Hematopoietic multipotent progenitor cell treated with erythropoietin and hydrocortisone succinate and interleukin-3 and kit ligand, for 4 days (in vitro differentiated cells): Measurements from ENCODE around the gene CFAP77.
"Not testable (repeated sequence)": the region's sequence is repeated elsewhere in the genome, so short reads cannot be mapped to it uniquely, and the experiment has no call there.

Source experiments
- DNase-seq: peaks from one replicate; pipeline ENCODE4 v3.0.0-alpha.2; 2015

CFAP77 gene

DNA sequence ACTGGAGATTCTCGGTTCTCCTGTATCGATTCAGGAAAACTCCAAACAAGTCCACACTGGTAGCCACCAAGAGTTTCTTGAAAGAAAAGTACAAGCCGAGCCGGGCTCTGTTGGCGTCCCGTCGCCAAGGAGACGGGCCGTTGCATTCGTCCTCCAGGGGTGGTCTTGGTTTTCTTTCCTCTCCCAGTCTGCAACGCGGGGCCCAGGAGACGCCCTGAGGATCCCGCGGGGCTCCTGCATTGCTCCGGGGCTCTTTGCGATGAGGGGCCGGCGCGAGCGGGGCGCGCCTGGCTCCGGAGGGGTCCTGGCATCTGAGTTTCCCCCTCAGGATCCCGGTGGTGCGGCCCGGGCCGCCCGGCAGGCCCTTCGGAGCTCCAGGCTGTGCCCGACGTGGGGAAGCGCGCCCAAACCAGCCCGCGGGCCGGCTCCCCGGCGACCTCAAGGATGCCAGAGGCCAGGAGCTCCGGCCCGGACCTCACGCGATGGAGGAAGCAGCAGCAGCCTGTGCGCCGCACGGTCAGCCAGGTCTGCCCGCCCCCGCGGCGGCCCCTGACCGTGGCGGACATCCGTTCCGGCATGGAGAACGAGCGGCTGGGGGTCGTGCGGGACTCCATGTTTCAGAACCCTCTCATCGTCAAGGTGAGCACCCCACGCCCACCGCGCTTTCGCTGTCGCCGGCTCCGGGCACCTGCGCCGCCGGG lies at the start of gene CFAP77:
Gene CFAP77, plus strand, starts transcription at position 384 of the 701 bp plus-strand sequence. Its CDS starts 61 bp downstream, at position 445.
- peak; percentile 68 for DNase-seq

DNA sequence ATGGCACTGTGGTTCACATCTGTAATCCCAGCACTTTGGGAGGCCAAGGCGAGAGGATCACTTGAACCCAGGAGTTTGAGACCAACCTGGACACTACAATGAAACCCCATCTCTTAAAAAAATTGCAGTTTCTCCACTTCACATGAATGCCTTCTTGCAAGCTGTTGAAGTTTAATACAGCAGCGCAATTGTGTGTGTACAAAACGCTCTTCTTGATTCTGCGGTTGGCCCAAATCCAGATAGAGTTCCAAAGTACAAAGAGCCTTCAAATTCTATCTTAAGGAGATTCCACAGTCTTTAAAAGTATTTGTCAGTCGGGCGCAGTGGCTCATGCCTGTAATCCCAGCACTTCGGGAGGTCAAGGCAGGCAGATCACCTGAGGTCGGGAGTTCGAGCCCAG lies 45.9 kb upstream of the CFAP77 start:
- DNase-seq, result no peak

DNA sequence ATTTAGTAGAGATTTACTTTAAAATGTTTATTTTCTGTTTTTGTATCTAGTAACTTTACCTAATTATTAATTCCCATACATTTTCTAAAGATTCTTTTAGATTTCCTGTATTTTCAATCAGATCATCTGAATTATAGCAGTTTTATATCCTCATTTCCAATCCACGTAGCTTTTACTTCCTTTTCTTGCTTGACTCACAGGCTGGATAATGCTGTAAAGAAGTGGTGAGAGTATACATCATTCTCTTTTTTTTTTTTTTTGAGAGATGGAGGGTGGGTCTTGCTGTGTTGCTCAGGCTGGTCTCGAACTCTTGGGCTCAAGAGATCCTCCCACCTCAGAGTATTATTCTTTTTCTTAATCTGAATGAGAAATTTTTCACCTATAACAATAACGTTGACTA lies 44.0 kb upstream of the CFAP77 start:
- no peak for DNase-seq

DNA sequence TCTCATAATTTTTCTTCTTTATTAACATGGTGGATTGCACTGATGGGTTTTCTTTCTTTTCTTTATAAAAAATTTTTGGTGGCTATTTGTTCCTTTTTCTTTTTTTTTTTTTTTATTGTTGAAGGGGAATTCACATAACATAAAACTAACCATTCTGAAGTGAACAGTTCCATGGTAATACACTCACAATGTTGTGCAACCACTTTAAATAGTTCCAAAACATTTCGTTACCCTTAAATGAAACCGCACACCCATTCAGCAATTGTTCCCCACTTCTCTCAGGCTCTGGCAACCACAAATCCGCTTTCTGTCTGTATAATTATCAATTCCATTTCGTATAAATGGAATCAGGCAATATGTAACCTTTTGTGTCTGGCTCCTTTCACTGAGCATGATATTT lies 43.5 kb upstream of the CFAP77 start:
- no peak for DNase-seq

DNA sequence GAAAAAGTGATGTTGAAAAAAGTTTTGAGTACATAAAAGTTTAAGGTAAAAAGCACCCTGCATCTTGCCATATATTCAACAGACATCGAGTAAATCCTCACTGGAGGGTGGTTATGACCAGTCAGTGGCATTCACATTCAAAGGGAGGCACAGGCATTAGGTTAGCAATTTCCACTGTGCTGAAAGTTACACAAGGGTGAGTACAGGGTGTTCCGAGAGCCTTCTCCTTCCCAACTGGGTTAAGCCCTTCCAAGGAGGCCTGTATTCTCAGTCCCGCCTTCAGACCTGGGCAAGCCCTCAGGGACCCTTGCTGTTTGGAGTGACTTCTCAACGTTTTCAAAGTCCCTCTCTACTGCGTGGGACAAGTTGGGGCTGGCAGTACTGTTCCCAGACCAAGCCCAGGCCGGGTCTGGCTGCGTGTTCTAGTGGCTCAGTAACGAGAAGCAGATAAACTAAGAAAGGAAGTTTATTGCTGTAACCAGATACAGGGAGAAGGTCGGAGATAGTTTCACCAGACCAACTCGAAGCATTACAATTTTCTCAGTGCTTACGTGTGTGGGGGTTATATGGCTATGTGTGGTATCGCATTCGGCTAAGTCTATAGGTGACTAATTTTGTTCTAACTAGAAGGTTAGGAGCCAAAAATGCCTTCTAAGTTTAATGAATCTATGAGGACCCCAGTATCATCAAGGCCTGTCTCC lies 42.2 kb upstream of the CFAP77 start:
- no peak for DNase-seq

DNA sequence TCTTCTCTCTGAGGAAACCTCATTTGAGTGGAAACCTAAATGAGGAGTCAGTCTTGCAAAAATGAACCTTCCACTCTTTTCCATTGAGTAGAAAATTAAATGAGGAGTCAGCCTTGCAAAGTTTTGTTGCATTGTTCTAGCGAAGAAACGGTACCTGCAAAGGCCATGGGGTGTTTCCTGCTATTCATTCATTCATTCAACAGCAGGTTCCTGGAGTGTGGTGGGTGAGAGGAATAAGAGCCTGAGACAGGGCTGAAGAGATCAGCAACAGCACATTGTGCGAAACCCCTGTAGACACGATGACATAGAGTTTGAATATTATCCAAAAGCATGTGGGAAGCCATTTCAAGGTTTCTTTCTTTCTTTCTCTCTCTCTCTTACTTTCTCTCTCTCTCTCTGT lies 40.6 kb upstream of the CFAP77 start:
- DNase-seq, result no peak

DNA sequence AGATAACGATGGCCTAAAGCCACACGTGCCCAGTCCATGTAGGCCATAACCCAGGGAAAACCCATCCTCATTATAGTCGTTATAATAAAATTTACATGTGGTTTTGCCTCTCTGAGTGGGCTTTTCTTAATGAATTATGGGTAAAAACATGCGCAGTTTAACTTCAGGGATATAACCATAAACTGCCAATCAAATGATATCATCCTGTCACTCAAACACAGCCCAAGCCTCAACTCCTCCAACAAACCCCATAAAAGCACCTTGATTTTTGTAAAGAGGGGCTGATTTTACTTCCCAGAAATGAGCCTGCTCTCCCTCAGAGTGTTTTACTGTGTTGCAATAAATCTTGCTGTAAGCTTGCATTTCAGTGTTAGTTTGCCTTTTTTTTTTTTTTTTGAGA lies 39.4 kb upstream of the CFAP77 start:
- DNase-seq, result no peak

DNA sequence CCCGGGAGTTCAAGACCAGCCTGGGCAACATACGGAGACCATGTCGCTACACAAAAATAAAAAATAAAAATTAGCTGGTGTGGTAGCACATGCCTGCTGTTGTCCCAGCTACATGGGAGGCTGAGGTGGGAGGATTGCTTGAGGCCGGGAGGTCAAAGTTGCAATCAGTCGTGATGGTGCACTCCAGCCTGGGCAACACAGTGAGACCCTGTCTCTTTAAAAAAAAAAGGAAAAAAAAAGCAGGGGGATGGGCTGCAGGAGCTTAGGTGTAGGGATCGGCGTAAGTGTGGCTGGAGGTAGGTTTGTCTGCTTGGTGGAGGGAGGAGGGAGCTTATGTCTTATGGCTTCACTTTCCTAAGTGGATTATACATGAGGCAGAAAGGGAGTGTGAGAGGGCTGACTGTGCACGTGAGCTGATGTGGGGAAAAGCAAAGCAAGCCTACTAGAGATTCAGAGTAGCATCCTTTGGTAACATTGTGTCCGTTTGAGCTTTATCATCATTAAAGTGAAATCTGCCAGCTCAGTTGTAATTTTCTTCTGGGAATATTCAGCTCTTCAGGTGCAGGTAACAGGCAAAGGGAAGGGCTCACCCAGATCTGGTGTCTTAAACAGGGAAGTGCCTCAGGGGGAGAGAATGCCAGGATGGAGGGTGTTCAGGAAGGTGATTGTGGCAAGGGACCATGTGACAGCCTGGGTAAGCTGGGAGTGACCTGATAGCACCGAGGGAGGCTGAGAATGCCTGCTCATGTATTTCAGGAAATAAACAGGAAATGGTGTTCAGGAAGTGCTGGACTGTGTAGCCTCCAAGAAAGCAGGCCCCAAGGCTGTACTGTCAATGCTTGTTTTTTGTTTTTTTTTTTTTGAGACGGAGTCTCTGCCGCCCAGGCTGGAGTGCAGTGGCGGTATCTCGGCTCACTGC lies 37.6 kb upstream of the CFAP77 start:
- DNase-seq, result peak; percentile 90

DNA sequence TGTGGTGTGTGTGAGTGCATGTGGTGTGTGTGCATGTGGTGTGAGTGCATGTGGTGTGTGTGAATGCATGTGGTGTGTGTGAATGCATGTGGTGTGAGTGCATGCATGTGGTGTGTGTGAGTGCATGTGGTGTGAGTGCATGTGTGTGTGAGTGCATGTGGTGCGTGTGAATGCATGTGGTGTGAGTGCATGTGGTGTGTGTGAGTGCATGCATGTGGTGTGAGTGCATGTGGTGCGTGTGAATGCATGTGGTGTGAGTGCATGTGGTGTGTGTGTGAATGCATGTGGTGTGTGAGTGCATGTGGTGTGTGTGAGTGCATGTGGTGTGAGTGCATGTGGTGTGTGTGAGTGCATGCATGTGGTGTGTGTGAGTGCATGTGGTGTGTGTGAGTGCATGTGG lies 32.2 kb upstream of the CFAP77 start:
- not testable (repeated sequence) for DNase-seq

DNA sequence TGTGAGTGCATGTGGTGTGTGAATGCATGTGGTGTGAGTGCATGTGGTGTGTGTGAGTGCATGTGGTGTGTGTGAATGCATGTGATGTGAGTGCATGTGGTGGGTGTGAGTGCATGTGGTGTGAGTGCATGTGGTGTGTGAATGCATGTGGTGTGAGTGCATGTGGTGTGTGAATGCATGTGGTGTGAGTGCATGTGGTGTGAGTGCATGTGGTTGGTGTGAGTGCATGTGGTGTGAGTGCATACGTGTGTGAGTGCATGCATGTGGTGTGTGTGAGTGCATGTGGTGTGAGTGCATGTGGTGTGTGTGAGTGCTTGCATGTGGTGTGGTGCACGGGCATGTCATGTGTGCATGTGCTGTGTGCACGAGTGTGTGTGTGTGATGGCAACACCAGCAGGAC lies 31.6 kb upstream of the CFAP77 start:
- DNase-seq, result not testable (repeated sequence)

DNA sequence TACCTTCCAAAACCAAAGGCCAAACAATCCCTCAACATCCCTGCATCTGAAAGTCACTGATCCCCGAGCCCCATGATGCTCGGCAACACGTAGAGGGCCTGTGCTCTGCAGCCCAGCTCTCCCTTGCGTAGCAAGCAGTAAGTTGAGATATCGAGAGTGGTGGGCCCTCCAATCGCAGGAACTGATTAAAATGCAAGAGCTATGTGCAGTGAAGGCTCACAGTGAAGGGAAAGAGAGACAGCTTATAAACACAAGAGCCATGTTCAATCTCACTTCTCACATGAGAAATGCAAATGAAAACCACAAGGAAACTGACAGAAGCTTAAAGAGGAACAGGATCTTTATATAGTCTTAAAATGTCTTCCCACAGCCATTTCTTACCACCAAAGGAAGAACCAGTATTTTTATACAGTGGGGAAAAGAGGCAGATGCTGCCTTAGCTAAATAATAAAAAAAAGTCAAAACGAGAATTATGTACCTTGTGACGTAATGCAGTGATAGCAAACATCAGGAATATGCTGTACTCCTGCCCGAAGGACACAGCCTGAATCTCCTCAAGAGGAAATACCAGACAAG lies 28.0 kb upstream of the CFAP77 start:
- peak; percentile 57 for DNase-seq

DNA sequence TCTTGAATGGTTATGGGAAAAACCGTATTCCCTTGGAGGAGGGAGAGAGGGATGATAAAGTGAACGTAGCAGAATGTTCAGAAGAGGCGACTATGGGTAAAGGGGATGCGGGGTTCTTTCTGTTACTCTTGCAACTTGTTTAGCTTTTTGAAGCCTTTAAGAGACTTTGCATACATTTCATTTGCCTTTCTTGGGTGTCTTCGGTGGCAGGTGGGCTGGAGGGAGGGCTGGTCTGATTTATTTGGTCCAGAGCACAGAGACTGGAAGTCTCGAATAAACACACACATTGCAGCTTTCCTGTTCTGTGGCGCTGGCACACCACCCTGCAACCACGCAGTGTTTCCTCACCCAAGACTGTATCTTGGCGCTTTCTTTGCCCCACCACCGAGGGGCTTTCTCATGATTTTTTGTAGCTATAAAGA lies 26.5 kb upstream of the CFAP77 start:
- DNase-seq, result peak; percentile 33

DNA sequence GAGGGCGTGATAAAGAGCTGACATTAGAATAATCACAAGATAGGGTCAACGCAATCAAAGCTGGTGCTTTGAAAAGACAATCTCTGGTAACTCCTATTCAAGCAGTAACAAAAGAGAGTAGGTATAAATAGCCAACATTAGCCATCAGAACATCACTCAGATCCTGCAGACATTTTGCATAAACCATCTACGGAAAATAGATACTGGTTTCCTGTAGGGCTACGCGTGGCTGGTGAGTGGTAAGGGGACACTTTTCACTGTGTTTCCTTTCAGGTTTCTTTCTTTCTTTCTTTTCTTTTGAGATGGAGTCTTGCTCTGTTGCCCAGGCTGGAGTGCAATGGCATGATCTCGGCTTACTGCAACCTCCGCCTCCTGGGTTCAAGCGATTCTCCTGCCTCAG lies 25.6 kb upstream of the CFAP77 start:
- no peak for DNase-seq

DNA sequence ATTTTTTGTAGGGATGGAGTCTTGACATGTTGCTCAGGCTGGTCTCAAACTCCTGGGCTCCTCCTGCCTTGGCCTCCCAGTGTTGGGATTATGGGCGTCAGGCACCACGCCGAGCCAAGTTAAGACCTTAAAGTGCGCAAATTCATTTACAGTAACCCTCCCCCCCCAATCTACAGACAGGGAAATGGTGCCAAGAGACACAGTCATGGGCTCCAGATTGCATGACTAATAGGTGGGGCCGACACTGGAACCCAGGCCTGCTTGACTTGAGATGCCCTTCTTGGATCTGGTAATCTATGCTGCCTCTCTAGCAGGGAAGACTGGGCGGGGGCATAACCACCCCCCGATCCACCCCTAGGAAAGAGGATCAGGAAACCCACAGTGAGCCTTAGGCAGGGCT lies 22.9 kb upstream of the CFAP77 start:
- no peak for DNase-seq

DNA sequence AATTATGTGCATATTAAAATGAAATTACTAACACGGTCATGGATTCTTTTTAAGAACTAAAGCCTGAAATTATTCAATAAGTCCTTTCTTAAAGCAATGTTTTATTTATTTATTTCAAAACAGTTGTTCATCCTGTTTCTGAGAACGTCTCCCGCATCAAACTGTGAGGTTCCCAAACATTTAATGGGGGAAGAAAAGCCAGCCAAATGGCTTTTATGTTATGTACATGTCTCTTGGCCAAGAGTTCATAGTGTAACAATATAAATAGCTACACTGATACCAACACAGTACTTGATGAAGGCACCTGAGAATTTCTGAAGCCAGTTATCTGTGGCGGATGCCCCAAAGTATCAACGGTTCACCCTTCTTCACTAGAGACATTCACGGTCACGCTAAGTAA lies 19.0 kb upstream of the CFAP77 start:
- DNase-seq, result no peak

DNA sequence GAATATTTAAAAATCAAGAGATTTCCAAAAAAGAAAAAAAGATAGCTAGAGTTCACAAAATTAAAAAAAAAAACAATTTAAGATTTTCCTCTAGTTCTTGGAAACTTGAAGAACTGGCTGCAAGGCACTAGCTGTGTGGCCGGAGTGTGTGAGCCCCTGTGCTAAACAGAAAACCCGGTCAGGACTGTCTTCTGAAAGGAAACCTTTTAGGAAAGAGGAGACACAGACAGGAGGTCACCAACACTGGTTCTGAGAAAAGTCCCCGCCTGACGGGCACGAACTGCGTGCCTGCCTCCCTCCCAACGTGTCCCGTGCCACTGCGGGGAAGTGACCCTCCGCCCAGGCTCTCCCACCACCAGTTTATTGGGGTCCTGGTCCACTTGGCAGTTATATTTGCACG lies 18.6 kb upstream of the CFAP77 start:
- no peak for DNase-seq

DNA sequence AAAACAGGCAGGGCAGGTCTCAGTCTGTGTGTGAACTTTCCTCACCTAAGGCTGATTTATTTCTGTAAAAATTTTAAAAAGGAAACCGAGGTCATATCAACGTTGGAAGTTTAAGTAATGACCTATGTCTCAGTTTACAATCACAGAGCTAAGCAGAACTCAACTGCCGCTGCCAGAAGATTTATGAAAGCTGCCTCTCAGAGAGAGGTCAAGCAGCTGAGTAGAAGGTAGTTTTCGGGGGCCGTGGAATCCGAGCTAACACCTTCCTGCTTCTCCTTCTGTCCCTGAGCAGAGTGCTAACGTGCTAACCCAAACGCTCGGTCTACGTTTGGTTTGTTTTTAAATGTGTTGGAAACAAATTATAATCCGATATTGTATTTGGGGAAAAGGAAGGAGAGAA lies 14.5 kb upstream of the CFAP77 start:
- no peak for DNase-seq

DNA sequence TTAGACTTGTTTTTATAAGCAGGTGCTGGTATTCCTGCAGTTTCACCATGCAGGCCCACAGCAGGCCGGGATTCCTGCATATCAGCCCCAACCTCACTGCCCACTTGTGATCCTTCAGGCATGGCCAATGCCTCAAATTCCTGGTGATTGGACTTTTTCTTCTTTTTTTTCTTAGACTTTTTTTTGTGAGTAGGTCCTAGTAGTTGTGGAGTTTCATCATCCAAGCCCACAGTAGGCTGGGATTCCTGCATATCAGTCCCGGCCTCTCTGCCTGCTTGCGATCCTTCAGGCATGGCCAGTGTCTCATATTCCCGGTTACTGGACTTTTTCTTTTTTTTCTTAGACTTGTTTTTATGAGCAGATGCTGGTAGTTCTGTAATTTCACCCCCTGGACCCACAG lies 8.2 kb upstream of the CFAP77 start:
- no peak for DNase-seq

DNA sequence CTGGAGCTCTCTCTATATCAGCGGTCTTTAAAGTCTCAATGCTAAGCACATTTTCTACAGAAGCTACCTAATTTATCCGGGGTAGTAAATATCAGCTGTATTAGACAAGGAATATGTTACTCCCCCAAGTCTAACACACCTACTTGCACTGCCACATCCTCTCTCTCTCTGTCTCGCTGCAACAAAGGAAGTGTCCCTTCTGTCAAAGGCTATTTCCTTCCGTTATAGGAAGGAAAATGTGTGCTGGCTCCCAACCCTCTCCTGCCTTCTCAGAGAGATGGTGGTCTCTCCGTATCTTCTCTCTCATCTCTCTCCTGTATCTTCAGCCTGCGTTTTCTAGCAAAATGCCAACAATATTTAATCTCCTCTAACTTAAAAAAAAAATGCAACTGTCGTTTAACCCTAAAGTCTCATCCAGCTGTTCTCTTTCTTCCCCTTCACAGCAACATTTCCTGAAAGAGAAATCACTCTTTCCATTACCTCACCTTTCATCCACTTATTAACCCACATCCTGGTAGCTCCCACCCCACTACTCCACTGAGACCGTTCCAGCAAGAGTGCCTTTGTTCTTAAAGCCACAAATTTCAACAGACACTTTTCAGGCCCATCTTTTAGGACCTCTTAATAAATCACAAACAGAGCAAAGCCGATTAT lies 5.7 kb upstream of the CFAP77 start:
- peak; percentile 52 for DNase-seq

DNA sequence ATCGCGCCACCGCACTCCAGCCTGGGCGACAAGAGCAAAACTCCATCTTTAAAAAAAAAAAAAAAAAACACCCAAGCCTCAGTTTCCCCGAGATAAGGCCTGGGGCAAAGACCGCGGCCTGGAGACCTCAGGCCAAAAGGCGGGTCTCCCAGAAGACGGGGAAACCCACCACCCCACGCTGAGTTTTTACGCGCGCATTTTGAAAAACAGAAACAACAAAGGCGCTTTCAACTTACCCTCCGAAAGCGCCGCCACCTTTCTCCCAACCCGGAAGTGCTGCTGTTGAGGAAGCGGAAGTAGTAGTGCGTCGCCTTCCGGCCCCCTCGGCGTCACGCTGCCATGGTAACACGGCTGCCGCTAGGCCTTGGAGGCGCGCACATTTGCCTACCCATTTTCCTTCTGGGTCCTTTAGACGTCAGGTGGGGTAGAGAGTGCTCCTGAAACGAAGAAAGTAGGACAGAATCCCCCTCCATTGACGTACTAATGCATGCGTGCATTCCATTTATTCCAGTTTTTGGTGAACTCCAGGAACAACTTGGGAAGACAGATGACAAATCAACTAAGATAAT lies 3.4 kb upstream of the CFAP77 start, which contains the start of gene TTF1:
Gene TTF1, minus strand, starts transcription at position 287 of the 569 bp plus-strand sequence. CDS start 4,019 bp downstream, outside the sequence.
- DNase-seq, result peak; percentile 98

DNA sequence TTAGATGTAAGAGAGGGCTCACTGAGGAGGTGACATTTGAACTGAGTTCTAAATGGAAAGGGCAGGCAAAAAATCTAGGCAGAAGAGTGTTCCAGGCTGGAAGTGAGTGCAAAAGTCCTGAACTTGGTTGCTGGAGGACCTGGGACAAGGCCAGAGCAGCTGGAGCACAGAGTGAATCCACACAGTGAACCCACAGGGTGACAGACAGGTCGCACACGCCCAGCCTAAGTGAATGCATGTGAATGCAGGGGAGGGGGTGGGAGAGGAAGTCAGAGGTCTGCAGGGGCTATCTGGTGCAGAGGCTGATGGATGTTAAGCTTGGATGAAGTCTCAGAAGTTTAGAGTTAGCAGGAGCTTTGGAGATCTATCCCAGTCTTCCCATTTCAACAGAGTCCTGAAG lies 2.8 kb upstream of the CFAP77 start:
- no peak for DNase-seq

DNA sequence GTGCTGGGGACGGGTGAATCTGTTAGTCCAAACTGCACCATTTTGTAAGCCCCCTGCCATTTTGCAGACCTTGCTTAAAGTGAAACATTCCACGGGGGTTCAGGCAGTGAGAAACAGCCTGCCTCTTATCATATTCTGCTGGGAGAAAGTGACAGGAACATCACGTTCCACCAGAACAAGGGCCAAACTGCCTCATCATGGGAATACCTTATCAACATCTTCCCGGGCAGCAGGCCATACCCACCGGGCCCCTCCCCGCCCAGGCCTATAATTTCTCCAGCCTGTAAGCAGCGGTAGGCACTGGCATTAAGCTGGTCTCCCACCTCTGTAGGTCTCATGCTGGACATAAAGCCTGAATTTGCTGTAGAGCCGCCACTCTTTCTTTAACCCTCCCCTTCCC lies 1.5 kb upstream of the CFAP77 start:
- DNase-seq, result peak; percentile 21
